Left ventricle myocardium inferior (tissue), 1 donor: Measurements from ENCODE around the gene MACF1. TPM values are rescaled to one million over a fixed set of nuclear protein-coding genes. Genes with fewer than 3 reads are reported as not detected.

Experiments used
- DNase-seq: peaks from one replicate; pipeline ENCODE4 v3.0.0-alpha.2; 2020
- H3K27ac ChIP-seq: fragments of 200-600 bp; replicated peaks from 2 replicates; pipeline ENCODE4 v1.8.0; 2021
- H3K27me3 ChIP-seq: fragments of 200-600 bp; 2 replicates; pipeline ENCODE4 v1.8.0; 2021; ENCODE audit warnings: low read depth
- H3K36me3 ChIP-seq: fragments of 200-600 bp; 2 replicates; pipeline ENCODE4 v1.8.0; 2021
- H3K4me1 ChIP-seq: fragments of 200-600 bp; 2 replicates; pipeline ENCODE4 v1.8.0; 2021
- H3K4me3 ChIP-seq: fragments of 200-600 bp; 2 replicates; pipeline ENCODE4 v1.8.0; 2021; ENCODE audit warnings: mild to moderate bottlenecking, moderate library complexity
- H3K9me3 ChIP-seq: fragments of 200-600 bp; replicated peaks from 2 replicates; pipeline ENCODE4 v1.8.0; 2021
- CTCF ChIP-seq: fragments of 200-600 bp; IDR thresholded peaks from 2 replicates; pipeline ENCODE4 v1.8.0; 2021; ENCODE audit warnings: antibody characterized with exemption, mild to moderate bottlenecking, borderline replicate concordance
- intact Hi-C: fragments of 100-400 bp; cut with micrococcal nuclease; formaldehyde crosslinking; loops from one replicate; pipeline ENCODE4 v1.11.0; 2022
- total RNA-seq: library from RNA; stranded (reverse); fragmentation: NEBNext Ultra II Directional; extraction: Animal tissue kit (Norgen Biotek cat#: 25700); gene quantifications from one replicate; pipeline ENCODE4 v1.2.1, GENCODE V29; 2021
- donor health status: DM: no; HTN: yes; CAD: no; lungs with severe emphysema.

MACF1 gene
- total RNA-seq, 1 donor from 2014 or later, result 181 TPM

- no peak for DNase-seq
- TF ChIP-seq CTCF, result no peak
- Histone ChIP-seq H3K4me1 (peaks cover 21% of the 10 kb centered on the region), H3K9me3 (no peaks in the 10 kb centered on the region), H3K4me3 (no peak overlapping the region), H3K27ac (peak overlapping the region; percentile 64), H3K27me3 (no peaks in the 10 kb centered on the region), H3K36me3 (peaks cover 92% of the 10 kb centered on the region)
- intact Hi-C loops, result no loop called here
Observed at GRCh38 chr1:39384305-39384704, 179.8 kb downstream of the MACF1 start.

GRCh38 chr1:39385067-39385988, 180.8 kb downstream of the MACF1 start:
- intact Hi-C loops, result no loop called here
- no peak for DNase-seq
- peak overlapping the region; percentile 64 for H3K27ac ChIP-seq
- peaks cover 88% of the 10 kb centered on the region for H3K36me3 ChIP-seq
- no peak overlapping the region for H3K4me3 ChIP-seq
- H3K4me1 ChIP-seq, result peaks cover 29% of the 10 kb centered on the region
- no peak for TF ChIP-seq CTCF
- no peaks in the 10 kb centered on the region for H3K27me3 ChIP-seq
- no peaks in the 10 kb centered on the region for H3K9me3 ChIP-seq

GRCh38 chr1:39386997-39387396, 182.5 kb downstream of the MACF1 start:
- no peaks in the 10 kb centered on the region for H3K9me3 ChIP-seq
- no peak overlapping the region for H3K27ac ChIP-seq
- peaks cover 38% of the 10 kb centered on the region for H3K4me1 ChIP-seq
- H3K4me3 ChIP-seq, result no peak overlapping the region
- H3K27me3 ChIP-seq, result no peaks in the 10 kb centered on the region
- intact Hi-C loops, result no loop called here
- no peak for TF ChIP-seq CTCF
- H3K36me3 ChIP-seq, result peaks cover 73% of the 10 kb centered on the region
- no peak for DNase-seq

- no peak overlapping the region for H3K27ac ChIP-seq
- peaks cover 42% of the 10 kb centered on the region for H3K4me1 ChIP-seq
- H3K4me3 ChIP-seq, result no peak overlapping the region
- H3K9me3 ChIP-seq, result no peaks in the 10 kb centered on the region
- no peaks in the 10 kb centered on the region for H3K27me3 ChIP-seq
- no peak for DNase-seq
- peaks cover 68% of the 10 kb centered on the region for H3K36me3 ChIP-seq
- intact Hi-C loops, result no loop called here
- TF ChIP-seq CTCF, result no peak
Observed at GRCh38 chr1:39387452-39387851, 183.0 kb downstream of the MACF1 start.

- TF ChIP-seq CTCF, result no peak
- H3K27ac ChIP-seq, result peak overlapping the region; percentile 81
- DNase-seq, result no peak
- H3K4me3 ChIP-seq, result peak overlapping the region; percentile 0
- H3K9me3 ChIP-seq, result no peaks in the 10 kb centered on the region
- H3K27me3 ChIP-seq, result no peaks in the 10 kb centered on the region
- peaks cover 75% of the 10 kb centered on the region for H3K4me1 ChIP-seq
- H3K36me3 ChIP-seq, result peaks cover 28% of the 10 kb centered on the region
- intact Hi-C loops, result no loop called here
Observed at GRCh38 chr1:39391691-39392679, 187.5 kb downstream of the MACF1 start.
